ENCODE results near the gene GSTT2.
"Not testable (repeated sequence)": the region's sequence is repeated elsewhere in the genome, so short reads cannot be mapped to it uniquely, and the experiment has no call there.

GSTT2 gene

DNA sequence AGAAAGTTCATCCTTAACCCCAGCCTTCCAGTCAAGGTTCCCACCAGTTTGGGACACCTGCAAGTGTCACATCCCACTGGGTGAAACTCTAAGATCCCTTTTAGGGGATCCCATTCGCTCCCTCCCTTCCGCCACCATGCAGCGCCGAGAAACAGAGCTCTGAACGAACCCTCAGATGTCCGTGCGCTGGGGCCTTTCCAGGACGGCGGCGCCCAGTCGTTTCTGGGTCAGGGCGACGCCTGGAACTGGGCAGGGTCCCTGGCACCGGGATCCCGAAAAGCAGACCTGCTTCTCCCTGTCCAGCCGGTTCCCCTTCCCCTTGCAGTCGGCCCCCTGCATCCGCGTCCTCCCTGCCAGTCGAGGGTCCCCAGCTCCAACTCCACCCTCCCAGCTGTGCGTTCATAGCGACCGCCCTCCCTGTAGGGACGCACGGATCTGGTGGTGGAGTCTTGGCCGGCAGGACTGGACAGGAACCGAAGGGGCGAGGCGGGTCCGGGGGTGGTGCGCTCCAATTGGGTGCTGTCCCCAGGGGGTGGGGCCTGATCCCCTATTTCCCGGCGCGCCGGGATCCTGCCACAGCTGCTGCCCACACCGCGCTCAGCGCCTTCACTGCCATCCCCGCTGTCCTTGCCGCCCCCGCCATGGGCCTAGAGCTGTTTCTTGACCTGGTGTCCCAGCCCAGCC is at the start of gene GSTT2:
Gene GSTT2 (plus strand): TSS at position 578 of the 684 bp plus-strand sequence.
- H2AFZ ChIP-seq (ENCODE audit: low read length, unreplicated experiment); H3K27ac ChIP-seq (ENCODE audit: low read depth, low read length); H3K4me3 ChIP-seq (ENCODE audit: low read depth, low read length); H3K27me3 ChIP-seq (ENCODE audit: insufficient read depth, low read length); H3K36me3 ChIP-seq (ENCODE audit: insufficient read depth, low read length); H3K4me1 ChIP-seq (ENCODE audit: control insufficient read depth, insufficient read depth, low read length, unreplicated experiment); H3K79me2 ChIP-seq (ENCODE audit: control insufficient read depth, insufficient read depth, low read length, unreplicated experiment): not testable (repeated sequence)

DNA sequence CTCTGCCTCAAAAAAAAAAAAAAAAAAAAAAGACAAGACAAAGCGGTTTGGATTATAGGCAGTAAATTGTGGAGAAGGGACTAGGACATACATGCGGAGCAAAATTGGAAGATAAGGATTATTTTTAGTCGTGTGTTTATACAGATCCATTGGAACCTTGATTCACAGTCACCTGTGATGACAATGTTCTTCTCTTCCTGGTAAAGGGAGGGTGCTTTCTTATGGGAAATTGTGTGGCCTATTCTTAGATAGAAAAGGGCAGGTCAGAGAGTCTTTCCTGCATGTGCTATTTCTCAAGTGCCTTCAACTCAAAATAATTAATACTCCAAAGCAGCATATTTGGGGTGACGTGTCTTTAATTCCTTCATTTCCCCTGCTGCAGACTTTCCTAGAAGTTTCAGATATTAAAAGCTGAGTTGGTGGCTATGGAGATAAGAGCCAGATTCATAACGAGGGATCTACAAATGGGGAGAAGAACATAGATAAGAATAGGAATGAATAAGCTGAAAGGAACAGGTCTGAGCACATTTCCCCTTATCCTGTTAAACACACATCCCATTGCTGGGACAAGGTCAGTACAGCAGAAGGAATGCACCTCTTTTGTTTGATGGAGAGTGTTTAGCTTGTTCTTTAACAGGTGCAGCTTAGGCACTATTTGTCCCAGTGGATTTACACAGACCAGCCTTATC is 41.5 kb upstream of the GSTT2 start:
- no peak overlapping the region for H3K4me3 ChIP-seq (ENCODE audit: low read depth, low read length)
- H2AFZ ChIP-seq (ENCODE audit: low read length, unreplicated experiment): no peak overlapping the region
- no peaks in the 10 kb centered on the region for H3K4me1 ChIP-seq (ENCODE audit: control insufficient read depth, insufficient read depth, low read length, unreplicated experiment)
- H3K27me3 ChIP-seq (ENCODE audit: insufficient read depth, low read length): no peaks in the 10 kb centered on the region
- no peaks in the 10 kb centered on the region for H3K36me3 ChIP-seq (ENCODE audit: insufficient read depth, low read length)
- H3K27ac ChIP-seq (ENCODE audit: low read depth, low read length): no peak overlapping the region
- H3K79me2 ChIP-seq (ENCODE audit: control insufficient read depth, insufficient read depth, low read length, unreplicated experiment): no peaks in the 10 kb centered on the region

DNA sequence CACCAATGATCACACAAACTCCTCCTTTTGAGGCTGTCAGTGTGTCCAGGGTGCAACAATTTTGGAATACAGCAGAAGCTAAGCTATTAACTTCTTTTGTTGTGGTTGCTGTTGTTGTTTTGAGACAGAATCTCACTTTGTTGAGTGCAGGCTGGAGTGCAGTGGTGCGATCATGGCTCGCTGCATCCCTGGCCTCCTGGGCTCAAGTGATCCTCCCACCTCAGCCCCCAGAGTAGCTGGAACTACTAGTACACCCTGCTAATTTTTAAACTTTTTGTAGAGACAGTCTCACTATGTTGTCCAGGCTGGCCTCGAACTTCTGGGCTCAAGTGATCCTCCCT is 40.9 kb upstream of the GSTT2 start:
- no peaks in the 10 kb centered on the region for H3K79me2 ChIP-seq (ENCODE audit: control insufficient read depth, insufficient read depth, low read length, unreplicated experiment)
- no peak overlapping the region for H3K27ac ChIP-seq (ENCODE audit: low read depth, low read length)
- no peaks in the 10 kb centered on the region for H3K27me3 ChIP-seq (ENCODE audit: insufficient read depth, low read length)
- H2AFZ ChIP-seq (ENCODE audit: low read length, unreplicated experiment): no peak overlapping the region
- no peaks in the 10 kb centered on the region for H3K36me3 ChIP-seq (ENCODE audit: insufficient read depth, low read length)
- H3K4me3 ChIP-seq (ENCODE audit: low read depth, low read length): no peak overlapping the region
- H3K4me1 ChIP-seq (ENCODE audit: control insufficient read depth, insufficient read depth, low read length, unreplicated experiment): no peaks in the 10 kb centered on the region

DNA sequence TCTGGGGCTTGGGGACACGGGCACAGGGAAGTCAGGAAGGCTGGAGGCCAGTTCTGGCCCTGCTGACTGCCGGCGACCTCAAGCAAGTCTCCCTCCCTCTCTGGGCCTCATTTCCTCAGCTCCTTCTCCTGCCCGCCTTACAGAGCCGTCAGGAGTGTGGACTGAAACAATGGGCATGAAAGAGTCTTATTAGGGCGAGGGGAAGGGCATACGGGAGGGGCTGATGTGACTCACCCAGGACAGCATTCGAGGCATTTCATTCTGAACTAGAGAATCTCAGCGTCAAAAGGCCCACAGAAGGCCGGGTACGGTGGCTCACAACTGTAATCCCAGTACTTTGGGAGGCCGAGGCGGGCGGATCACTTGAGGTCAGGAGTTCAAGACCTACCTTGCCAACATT is 39.8 kb upstream of the GSTT2 start:
- H3K79me2 ChIP-seq (ENCODE audit: control insufficient read depth, insufficient read depth, low read length, unreplicated experiment); H3K27ac ChIP-seq (ENCODE audit: low read depth, low read length); H3K27me3 ChIP-seq (ENCODE audit: insufficient read depth, low read length); H3K4me1 ChIP-seq (ENCODE audit: control insufficient read depth, insufficient read depth, low read length, unreplicated experiment); H2AFZ ChIP-seq (ENCODE audit: low read length, unreplicated experiment); H3K4me3 ChIP-seq (ENCODE audit: low read depth, low read length); H3K36me3 ChIP-seq (ENCODE audit: insufficient read depth, low read length): not testable (repeated sequence)

DNA sequence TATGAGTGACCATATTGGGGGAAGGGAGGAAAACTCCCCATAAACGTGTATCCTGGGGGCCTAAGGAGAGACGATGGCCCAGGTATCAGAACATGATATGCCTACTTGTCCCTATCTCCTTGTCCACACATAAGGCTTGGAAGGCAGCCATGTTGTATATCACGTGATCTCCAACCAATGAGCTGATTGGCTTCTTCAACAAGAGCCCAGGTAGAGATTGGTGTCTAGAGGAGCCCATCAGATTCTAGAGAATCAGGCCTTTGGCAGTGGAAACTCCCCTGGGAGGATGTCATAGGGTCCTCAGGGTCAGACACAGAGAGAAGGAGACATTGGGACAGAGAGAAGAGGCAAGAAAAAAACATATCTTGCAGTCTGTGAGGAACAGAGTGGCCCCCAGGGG is 32.5 kb upstream of the GSTT2 start:
- not testable (repeated sequence) for H3K4me1 ChIP-seq (ENCODE audit: control insufficient read depth, insufficient read depth, low read length, unreplicated experiment); H3K79me2 ChIP-seq (ENCODE audit: control insufficient read depth, insufficient read depth, low read length, unreplicated experiment); H3K27ac ChIP-seq (ENCODE audit: low read depth, low read length); H3K27me3 ChIP-seq (ENCODE audit: insufficient read depth, low read length); H2AFZ ChIP-seq (ENCODE audit: low read length, unreplicated experiment); H3K36me3 ChIP-seq (ENCODE audit: insufficient read depth, low read length); H3K4me3 ChIP-seq (ENCODE audit: low read depth, low read length)

- H3K79me2 ChIP-seq (ENCODE audit: control insufficient read depth, insufficient read depth, low read length, unreplicated experiment); H3K27ac ChIP-seq (ENCODE audit: low read depth, low read length): not testable (repeated sequence)
Observed at GRCh38 chr22:23949764-23950163, 30.2 kb upstream of the GSTT2 start.

DNA sequence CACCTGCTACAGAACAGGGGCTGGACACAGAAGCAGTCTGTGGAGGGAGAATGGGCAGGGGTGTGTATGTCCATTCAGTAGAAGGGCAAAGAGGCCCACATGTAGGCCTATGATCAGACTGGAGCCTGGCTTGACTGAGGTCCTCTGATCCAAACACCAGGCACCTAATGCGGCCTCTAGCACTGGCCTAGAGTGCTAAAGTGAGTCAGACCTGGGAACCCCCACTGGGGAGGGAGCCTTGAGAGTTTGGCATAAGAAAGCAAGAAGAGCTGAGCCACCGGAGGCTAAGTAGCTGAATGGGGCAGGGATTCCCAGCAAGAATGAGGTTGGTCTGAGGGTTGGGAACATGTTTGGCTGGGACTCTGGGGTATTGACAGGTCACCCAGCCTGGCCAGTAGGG is 28.6 kb upstream of the GSTT2 start:
- H3K36me3 ChIP-seq (ENCODE audit: insufficient read depth, low read length); H3K4me1 ChIP-seq (ENCODE audit: control insufficient read depth, insufficient read depth, low read length, unreplicated experiment); H3K27ac ChIP-seq (ENCODE audit: low read depth, low read length); H2AFZ ChIP-seq (ENCODE audit: low read length, unreplicated experiment); H3K27me3 ChIP-seq (ENCODE audit: insufficient read depth, low read length); H3K4me3 ChIP-seq (ENCODE audit: low read depth, low read length); H3K79me2 ChIP-seq (ENCODE audit: control insufficient read depth, insufficient read depth, low read length, unreplicated experiment): not testable (repeated sequence)

More at GRCh38 chr22:23949764-23950163, 30.2 kb upstream of the GSTT2 start:
- not testable (repeated sequence) for H3K4me3 ChIP-seq (ENCODE audit: low read depth, low read length); H3K4me1 ChIP-seq (ENCODE audit: control insufficient read depth, insufficient read depth, low read length, unreplicated experiment); H2AFZ ChIP-seq (ENCODE audit: low read length, unreplicated experiment); H3K36me3 ChIP-seq (ENCODE audit: insufficient read depth, low read length); H3K27me3 ChIP-seq (ENCODE audit: insufficient read depth, low read length)

- H3K4me1 ChIP-seq (ENCODE audit: control insufficient read depth, insufficient read depth, low read length, unreplicated experiment); H3K79me2 ChIP-seq (ENCODE audit: control insufficient read depth, insufficient read depth, low read length, unreplicated experiment); H3K27me3 ChIP-seq (ENCODE audit: insufficient read depth, low read length); H3K36me3 ChIP-seq (ENCODE audit: insufficient read depth, low read length); H3K4me3 ChIP-seq (ENCODE audit: low read depth, low read length); H3K27ac ChIP-seq (ENCODE audit: low read depth, low read length); H2AFZ ChIP-seq (ENCODE audit: low read length, unreplicated experiment): not testable (repeated sequence)
Observed at GRCh38 chr22:23952794-23953405, 27.0 kb upstream of the GSTT2 start.

DNA sequence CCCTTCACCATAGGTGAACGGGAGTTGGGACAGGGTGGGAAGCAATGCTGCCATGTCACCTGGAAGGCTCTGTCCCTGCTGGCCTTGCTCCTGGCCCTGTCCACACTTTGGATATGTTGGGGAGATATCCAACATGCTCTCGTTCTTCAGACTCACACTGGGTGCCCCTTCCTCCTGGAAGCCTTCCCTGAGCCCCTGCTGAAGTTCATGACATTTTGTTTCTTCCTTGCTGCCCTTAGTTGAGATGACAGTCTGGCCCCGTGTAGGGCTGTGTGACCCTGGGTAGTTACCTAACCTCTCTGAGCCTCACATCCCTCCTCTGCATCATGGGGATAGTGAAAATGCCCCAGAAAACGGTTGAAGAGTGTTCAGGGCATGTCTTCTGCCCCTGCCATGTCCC is 26.4 kb upstream of the GSTT2 start:
- H3K4me1 ChIP-seq (ENCODE audit: control insufficient read depth, insufficient read depth, low read length, unreplicated experiment): not testable (repeated sequence)

GRCh38 chr22:23954193-23954990 is 25.5 kb upstream of the GSTT2 start:
- H3K4me1 ChIP-seq (ENCODE audit: control insufficient read depth, insufficient read depth, low read length, unreplicated experiment); H3K4me3 ChIP-seq (ENCODE audit: low read depth, low read length); H3K36me3 ChIP-seq (ENCODE audit: insufficient read depth, low read length); H3K27me3 ChIP-seq (ENCODE audit: insufficient read depth, low read length); H3K27ac ChIP-seq (ENCODE audit: low read depth, low read length); H2AFZ ChIP-seq (ENCODE audit: low read length, unreplicated experiment); H3K79me2 ChIP-seq (ENCODE audit: control insufficient read depth, insufficient read depth, low read length, unreplicated experiment): not testable (repeated sequence)

More for the DNA sequence above, 26.4 kb upstream of the GSTT2 start:
- H2AFZ ChIP-seq (ENCODE audit: low read length, unreplicated experiment); H3K27ac ChIP-seq (ENCODE audit: low read depth, low read length); H3K36me3 ChIP-seq (ENCODE audit: insufficient read depth, low read length); H3K4me3 ChIP-seq (ENCODE audit: low read depth, low read length); H3K27me3 ChIP-seq (ENCODE audit: insufficient read depth, low read length); H3K79me2 ChIP-seq (ENCODE audit: control insufficient read depth, insufficient read depth, low read length, unreplicated experiment): not testable (repeated sequence)

- not testable (repeated sequence) for H3K27ac ChIP-seq (ENCODE audit: low read depth, low read length); H2AFZ ChIP-seq (ENCODE audit: low read length, unreplicated experiment); H3K27me3 ChIP-seq (ENCODE audit: insufficient read depth, low read length); H3K36me3 ChIP-seq (ENCODE audit: insufficient read depth, low read length); H3K79me2 ChIP-seq (ENCODE audit: control insufficient read depth, insufficient read depth, low read length, unreplicated experiment); H3K4me1 ChIP-seq (ENCODE audit: control insufficient read depth, insufficient read depth, low read length, unreplicated experiment); H3K4me3 ChIP-seq (ENCODE audit: low read depth, low read length)
Observed at GRCh38 chr22:23954991-23955305, 25.0 kb upstream of the GSTT2 start.
